A549 (cell line): ENCODE measurements around the gene TMPRSS4.

Experiments used
- CEBPB ChIP-seq, 2 experiments: fragments of >200 bp in 1 of 2; sonication (Bioruptor Twin) in 1 of 2; formaldehyde crosslinking in 1 of 2; IDR thresholded peaks; 2 replicates each; pipeline ENCODE4 v1.6.1; 2012 to 2016
- CTCF ChIP-seq: fragments of >200 bp; sonication (Bioruptor Twin); formaldehyde crosslinking; IDR thresholded peaks from 3 replicates; pipeline ENCODE4 v1.5.1; 2016
- EP300 ChIP-seq, 2 experiments: fragments of >200 bp; sonication (Bioruptor Twin); formaldehyde crosslinking; IDR thresholded peaks; 2 replicates in 1 of 2; 3 replicates in 1 of 2; pipeline ENCODE4 v1.6.1; 2016 to 2017
- ESRRA ChIP-seq: fragments of 150-350 bp; IDR thresholded peaks from 2 replicates; pipeline ENCODE4 v1.6.1; 2014; ENCODE audit warnings: mild to moderate bottlenecking, low read length, borderline replicate concordance
- POLR2A ChIP-seq: IDR thresholded peaks from 2 replicates; pipeline ENCODE4 v1.6.1; 2012; ENCODE audit warnings: mild to moderate bottlenecking, low read length
- RAD21 ChIP-seq, 2 experiments: fragments of >200 bp in 1 of 2; sonication (Bioruptor Twin) in 1 of 2; formaldehyde crosslinking in 1 of 2; IDR thresholded peaks in 1 of 2; conservative IDR thresholded peaks in 1 of 2; 2 replicates in 1 of 2; 3 replicates in 1 of 2; pipeline ENCODE4 v1.6.1; 2012 to 2018; ENCODE audit warnings: inconsistent platforms in 1 of 2
- REST ChIP-seq: fragments of 200-600 bp; sonication (generic); IDR thresholded peaks from 2 replicates; pipeline ENCODE4 v1.6.1; 2016; ENCODE audit warnings: antibody characterized with exemption, mild to moderate bottlenecking, moderate library complexity
- RFX5 ChIP-seq: fragments of 450-650 bp; IDR thresholded peaks from 2 replicates; pipeline ENCODE4 v1.7.1; 2014; ENCODE audit warnings: antibody characterized with exemption, mild to moderate bottlenecking, moderate library complexity

GRCh38 chr11:118152552-118153471 lies 75.9 kb downstream of the TMPRSS4 start, which contains the start of gene SCN4B:
- no peak for TF ChIP-seq RAD21 (conservative IDR thresholded peaks at IDR 0.05 in 1 of 2, IDR thresholded peaks at IDR 0.05 in 1 of 2)
- no peak for TF ChIP-seq POLR2A
- no peak for TF ChIP-seq CTCF
- no peak for TF ChIP-seq EP300 (IDR thresholded peaks at IDR 0.05)
- TF ChIP-seq RFX5: no peak
- no peak for TF ChIP-seq ESRRA
- TF ChIP-seq CEBPB (IDR thresholded peaks at IDR 0.05): no peak
- no peak for TF ChIP-seq REST
